Measurements from ENCODE around the gene COL4A2.

COL4A2 gene

GRCh38 chr13:110290153-110290552 lies 16.9 kb upstream of the COL4A2 start:
- no peak for DNase-seq (ENCODE audit: low read depth in 2 of 2)

DNA sequence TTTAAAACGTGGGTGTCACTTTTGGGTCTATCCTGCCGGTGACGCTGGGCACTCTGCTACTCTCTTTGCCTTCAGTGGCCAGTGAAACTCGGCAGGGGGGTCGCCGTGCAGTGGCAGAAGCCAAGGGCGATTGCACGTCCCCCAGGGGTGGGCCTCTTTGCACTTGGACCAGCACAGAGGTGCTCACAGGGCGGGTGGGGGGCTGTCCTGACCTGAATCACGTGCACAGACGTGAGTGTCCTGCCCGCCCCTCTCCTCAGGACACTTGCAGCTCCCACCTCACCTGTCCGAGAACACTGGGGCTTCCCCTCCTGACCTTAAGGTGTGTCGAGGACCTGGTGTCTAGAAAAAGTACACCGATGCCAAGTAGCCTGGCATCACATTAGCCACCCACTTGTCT lies 16.3 kb upstream of the COL4A2 start:
- DNase-seq (ENCODE audit: low read depth in 2 of 2) = no peak

DNA sequence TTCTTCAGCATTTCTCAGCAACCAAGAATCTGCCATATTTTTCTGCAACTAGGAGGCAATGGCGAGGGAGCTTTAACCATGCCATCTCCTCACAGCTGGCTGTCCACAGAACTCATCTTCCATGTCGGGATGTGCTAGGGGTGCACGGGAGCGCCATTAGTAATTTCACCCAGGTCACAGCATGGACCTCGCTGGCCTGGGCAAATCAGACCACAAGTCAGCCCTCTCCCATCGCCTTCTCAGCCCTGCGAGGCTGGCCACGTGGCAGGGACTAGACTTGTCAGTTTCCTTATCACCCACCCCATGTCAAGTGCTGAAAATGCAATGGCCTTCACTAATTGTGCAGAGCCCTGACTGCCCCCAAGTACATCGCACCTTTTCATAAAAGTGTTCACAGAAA lies 15.8 kb upstream of the COL4A2 start:
- DNase-seq (ENCODE audit: low read depth in 2 of 2) = no peak

DNA sequence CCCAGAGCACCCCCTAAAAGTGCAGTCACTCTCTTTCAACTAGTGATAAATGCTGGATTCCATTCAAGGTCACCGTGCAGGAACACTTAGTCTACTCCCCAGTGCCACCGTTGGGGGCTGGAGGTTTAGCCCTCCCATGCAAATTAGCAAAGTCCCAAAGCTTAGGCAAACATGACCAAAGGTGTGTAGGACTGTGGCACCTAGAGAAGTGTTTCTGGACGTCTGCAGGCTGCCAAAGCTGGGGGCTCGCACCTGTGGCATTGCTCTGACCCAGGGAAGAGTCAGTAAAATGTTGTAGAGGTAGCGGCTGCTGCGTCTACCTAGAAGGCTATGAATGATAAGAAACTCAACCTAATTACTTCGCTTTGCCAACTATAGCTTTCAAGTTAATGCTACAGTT lies 14.0 kb upstream of the COL4A2 start:
- no peak for DNase-seq (ENCODE audit: low read depth in 2 of 2)

DNA sequence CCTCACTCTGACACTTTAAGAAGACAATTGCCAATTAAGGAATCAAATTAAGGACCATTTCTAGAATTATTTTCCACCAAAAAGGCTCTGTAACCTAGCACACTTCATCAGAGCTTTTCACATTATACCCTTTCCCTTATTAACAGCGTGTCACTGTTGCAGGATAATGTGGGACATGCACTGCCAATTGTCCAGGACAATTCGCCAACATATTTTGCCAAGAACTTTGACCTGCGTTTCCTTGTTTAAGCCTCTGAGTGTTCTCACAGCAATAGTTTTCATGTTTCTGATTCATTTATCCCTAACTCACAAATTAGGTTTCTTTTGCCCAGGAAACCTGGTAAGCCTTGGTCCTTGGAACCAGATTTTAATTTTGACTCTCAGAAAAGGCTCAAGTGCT lies 13.4 kb upstream of the COL4A2 start:
- DNase-seq (ENCODE audit: low read depth in 2 of 2) = no peak

DNA sequence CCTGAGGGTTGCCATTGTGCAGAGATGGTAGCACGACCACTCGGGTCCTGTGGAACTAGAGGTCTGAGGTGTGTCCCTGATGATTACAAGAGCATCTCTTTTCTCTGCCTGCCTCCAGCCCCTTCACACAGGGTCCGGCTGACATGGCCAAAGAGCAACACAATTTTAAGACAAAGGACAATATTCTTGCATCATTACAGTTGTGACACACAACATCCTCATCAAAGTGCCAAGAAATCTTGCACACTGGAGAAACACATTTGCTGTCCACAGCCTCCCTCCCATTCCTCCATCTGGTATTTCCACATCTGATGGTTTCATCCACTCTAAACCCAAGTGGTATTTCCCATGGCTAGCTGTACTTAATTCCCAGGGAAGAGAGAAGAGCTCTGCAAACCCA lies 12.9 kb upstream of the COL4A2 start:
- DNase-seq (ENCODE audit: low read depth in 2 of 2) = no peak

- no peak for DNase-seq (ENCODE audit: low read depth in 2 of 2)
Measured at GRCh38 chr13:110294622-110295021, 12.5 kb upstream of the COL4A2 start.

- DNase-seq (ENCODE audit: low read depth in 2 of 2) = no peak
Measured at GRCh38 chr13:110297011-110297410, 10.1 kb upstream of the COL4A2 start.

DNA sequence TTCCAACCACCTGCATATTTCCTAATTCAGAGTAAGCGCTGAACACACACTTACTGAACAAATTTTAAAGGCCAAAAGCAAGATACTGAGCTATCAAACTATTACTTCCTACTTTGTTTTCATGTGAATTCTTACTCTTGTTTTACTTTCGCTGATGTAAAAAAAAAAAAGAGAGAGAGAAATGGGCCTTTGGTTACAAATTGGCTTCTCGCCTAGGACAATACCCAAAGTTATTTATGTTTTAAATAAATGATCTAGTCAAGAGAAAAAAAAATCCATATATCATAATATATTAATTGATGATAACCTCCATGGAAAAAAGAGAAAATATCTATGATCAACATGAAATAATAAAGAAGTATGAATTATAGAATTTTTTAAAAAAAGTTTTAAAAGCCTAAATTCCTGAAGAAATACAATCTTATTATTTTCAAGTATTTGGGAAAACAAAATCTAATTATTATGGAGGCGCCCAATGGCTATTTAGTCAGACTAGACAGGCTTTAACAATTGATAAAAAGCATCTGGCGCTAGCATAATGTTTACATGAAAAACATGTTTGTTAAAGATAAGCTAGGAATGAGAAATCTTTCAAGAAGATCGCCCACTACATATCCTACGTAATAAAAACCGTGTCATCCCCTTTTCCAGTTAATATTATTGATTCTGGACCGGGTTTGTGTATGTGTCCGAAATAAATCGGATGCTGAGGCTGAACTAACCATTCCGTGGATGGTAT lies 9.1 kb upstream of the COL4A2 start:
- no peak for DNase-seq (ENCODE audit: low read depth in 2 of 2)

DNA sequence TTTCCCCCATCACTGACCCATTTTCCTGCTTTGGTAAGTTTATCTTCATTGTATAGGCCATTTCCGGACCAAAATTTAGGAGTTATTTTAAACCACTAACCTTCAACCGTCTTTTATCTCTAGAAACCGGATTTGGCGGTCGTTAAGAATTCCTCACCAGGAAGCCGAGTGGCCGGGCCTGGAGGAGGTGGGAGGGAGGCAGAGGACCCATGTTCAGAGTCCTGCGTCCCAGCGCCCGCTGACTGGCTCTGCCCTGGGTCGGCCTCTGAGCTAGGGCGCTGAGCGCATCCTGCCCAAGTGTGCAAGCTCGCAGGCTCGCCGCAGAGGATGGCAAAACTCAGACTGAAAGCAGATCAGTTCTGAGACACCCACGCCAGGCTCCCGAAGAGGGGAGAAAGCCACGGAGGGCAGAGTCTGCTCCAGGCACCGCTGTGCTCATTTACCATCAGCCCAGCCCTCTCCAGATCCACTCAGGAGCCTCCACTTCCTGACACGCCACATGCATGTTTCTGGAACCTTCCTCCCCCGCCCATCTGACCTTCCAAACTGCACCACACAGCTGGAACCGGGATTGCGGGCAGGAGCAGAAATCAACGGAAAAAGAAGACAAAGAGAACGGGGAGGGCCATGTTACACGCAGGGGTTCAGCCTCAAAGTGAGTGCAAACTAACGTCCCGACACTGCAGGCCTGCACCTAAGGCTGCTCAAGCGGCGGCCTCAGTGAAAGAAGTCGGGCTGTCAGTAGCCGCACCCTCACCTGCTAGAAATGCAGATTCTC lies 8.4 kb upstream of the COL4A2 start:
- DNase-seq (ENCODE audit: low read depth in 2 of 2) = peak in 1 of 2 experiments; percentile 36

DNA sequence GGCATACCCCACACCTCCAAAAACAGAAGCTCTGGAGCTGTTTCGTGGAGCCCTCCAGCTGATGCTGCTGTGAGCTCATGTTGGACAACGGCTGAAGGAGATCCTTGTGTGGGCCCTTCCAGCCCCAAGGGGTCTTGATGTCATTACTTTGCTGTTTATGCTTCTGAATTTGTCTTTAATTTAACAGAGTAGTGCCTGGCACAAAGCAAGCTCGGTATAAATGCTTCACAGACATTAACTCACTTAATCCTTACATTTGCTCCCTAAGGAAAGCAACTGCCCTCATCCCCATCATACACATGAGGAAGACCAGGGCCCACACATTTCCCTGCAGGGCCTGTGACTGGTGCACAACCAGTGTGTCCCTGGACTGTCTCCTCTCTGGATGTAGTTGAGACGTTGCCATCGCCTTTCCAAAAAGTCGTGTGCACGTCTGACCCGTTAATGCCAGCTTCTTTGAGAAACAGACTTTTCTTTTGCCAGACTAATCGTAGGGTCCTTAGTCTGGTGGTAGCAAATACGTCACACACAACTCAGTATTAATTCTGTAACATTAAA lies 7.7 kb upstream of the COL4A2 start:
- DNase-seq (ENCODE audit: low read depth in 2 of 2) = no peak

- no peak for DNase-seq (ENCODE audit: low read depth in 2 of 2)
Measured at GRCh38 chr13:110300090-110300815, 6.8 kb upstream of the COL4A2 start.

- DNase-seq (ENCODE audit: low read depth in 2 of 2) = no peak
Measured at GRCh38 chr13:110301083-110301482, 6.0 kb upstream of the COL4A2 start.

- no peak for DNase-seq (ENCODE audit: low read depth in 2 of 2)
Measured at GRCh38 chr13:110301606-110302553, 5.2 kb upstream of the COL4A2 start.

- DNase-seq (ENCODE audit: low read depth in 2 of 2) = no peak
Measured at GRCh38 chr13:110302997-110303396, 4.1 kb upstream of the COL4A2 start.

DNA sequence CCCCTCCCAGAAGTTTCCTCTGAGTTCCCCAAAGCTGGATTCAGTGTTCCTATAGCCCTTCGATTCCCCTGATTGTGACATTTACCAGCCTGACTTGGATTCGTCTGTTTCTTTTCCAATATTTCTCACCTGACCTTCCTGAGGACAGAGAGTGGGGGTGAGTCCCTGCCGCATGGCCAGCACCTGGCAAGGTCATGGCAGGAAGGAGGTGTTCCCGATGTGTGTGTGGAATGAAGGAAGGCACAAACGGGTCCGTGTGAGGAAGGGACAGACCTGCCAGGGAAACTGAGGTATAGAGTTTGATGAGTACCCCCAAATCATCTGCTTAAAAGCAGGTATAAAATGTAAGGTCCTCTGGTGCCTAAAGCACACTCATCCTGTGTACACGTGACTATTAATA lies 3.4 kb upstream of the COL4A2 start:
- no peak for DNase-seq (ENCODE audit: low read depth in 2 of 2)

DNA sequence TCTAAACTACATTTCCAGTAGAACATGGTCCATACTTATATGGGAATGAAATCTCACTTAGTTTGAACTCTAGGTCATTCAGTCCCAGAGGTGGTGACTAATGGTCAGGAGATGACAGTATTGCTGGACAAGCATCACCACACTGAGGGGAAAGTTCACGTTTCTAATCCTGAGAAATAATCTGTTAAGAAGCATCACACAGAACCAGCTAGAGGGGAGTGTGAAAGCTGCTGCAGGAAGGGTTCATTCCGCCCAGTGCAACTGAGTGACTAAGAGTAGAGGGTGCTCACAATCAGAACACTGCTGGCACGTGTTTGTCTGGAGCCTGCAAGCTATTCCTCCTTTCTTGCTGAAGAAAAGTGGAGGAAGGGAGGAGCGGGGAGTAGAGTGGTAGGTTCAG lies 2.8 kb upstream of the COL4A2 start:
- DNase-seq (ENCODE audit: low read depth in 2 of 2) = no peak

DNA sequence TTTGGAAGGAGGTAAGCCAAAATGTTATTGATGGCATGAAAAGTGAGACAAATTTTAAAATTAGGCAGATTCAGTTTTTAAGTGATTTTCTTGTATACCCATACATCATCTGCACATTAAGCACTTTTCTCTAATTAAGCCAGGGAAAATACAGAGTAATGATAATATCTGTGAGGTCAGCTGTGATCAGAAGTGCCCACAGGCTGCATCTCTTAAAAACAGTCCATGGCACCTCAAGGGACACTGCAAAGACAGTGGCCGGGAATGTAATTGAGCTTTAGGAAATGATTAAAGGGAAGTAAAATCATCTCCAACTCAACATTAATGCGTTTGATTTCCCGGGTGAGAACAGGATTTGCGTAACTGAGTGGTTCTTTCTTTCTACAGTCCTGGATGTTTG lies 2.1 kb upstream of the COL4A2 start:
- DNase-seq (ENCODE audit: low read depth in 2 of 2) = no peak

DNA sequence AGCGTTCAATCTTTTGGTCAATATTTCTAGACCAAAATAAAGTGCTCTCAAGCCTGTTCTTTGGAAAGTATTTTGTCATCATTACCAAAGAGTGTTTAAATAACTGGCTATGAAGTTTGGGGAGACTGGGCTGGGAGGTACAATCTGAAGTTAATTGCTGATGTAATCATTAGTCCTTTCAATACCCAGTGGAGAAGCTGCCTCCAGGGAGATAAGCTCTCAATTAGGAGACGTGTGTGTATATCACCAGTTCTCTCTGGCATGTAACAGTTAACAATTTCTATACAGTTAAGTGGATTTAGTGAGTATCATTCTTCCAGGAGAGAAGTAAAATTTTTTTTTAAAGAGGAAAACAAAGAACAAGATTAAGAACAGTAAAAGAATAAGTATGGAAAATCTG lies 1.5 kb upstream of the COL4A2 start:
- DNase-seq (ENCODE audit: low read depth in 2 of 2) = no peak

GRCh38 chr13:110305949-110306339 lies 1.1 kb upstream of the COL4A2 start:
- DNase-seq (ENCODE audit: low read depth in 2 of 2) = no peak

GRCh38 chr13:110306340-110306959 lies 634 bp upstream of the COL4A2 start:
- DNase-seq (ENCODE audit: low read depth in 2 of 2) = no peak

Data from stimulated activated CD4-positive, alpha-beta T cell treated with anti-CD3 and anti-CD28 coated beads, Interleukin-12 subunit alpha, Interleukin-12 subunit beta, amount 100 ng/mL, for 24 hours (primary cell).